Right lung (tissue), 5 donors: ENCODE measurements around the gene DENND1A. TPM values are rescaled to one million over a fixed set of nuclear protein-coding genes. Genes with fewer than 3 reads are reported as not detected.

Source experiments
- DNase-seq, 2 donors: peaks; one replicate each; pipeline ENCODE4 v3.0.0-alpha.2; 2013
- polyA plus RNA-seq, 5 donors: library from polyadenylated mRNA; unstranded; fragments of 120-200 nt; gene quantifications; one replicate each; pipeline versions ENCODE4 v1.2.1 to v1.2.3, GENCODE V29; 2013; ENCODE audit warnings: inconsistent platforms in 1 of 5, low replicate concordance in 1 of 5; ENCODE audit not compliant: insufficient read length in 5 of 5, insufficient read depth in 1 of 5

The DENND1A gene
- polyA plus RNA-seq, 5 donors = 7.2 to 9.6 (median 8.9) TPM

DNA sequence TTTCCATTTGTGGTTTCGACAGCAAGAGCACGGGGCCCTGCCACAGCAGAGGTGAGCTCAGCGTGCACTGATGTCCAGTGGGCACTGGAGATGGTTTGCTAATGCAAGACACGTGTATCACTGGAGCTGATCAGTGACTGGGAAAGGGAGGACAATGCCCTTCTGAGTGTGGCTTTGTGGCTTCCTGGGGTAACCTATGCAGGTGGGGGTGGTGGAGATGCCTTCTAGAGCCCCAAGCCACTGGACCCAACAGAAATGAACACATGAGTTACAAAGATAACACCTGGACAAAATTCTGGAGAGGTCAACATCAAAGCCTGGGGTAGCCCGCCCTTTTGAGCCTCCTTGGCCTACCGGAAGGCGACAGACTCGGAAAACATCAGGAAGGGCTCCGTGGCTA lies 312.6 kb downstream of the DENND1A start:
- DNase-seq = no peak

DNA sequence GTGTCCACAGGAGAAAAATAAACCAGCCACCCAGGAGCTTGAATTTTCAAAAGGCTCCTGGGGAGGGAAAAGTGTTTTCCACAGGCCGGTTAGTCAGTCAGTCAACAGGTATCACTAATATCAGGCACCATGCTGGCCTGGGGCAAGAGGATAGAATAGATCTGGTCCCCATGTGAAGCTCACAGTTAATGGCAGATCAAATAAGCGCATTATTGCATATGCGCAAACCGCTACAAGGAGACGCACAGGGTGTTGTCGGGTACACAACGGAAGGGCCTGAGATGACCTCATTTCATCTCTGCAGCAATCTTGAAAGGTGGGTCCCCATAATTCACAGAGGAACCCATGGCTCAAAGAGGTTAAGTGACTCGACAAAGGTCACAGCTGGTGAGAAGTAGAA lies 313.2 kb downstream of the DENND1A start:
- DNase-seq = no peak

- no peak for DNase-seq
Observed at GRCh38 chr9:123615381-123615780, 314.5 kb downstream of the DENND1A start.

DNA sequence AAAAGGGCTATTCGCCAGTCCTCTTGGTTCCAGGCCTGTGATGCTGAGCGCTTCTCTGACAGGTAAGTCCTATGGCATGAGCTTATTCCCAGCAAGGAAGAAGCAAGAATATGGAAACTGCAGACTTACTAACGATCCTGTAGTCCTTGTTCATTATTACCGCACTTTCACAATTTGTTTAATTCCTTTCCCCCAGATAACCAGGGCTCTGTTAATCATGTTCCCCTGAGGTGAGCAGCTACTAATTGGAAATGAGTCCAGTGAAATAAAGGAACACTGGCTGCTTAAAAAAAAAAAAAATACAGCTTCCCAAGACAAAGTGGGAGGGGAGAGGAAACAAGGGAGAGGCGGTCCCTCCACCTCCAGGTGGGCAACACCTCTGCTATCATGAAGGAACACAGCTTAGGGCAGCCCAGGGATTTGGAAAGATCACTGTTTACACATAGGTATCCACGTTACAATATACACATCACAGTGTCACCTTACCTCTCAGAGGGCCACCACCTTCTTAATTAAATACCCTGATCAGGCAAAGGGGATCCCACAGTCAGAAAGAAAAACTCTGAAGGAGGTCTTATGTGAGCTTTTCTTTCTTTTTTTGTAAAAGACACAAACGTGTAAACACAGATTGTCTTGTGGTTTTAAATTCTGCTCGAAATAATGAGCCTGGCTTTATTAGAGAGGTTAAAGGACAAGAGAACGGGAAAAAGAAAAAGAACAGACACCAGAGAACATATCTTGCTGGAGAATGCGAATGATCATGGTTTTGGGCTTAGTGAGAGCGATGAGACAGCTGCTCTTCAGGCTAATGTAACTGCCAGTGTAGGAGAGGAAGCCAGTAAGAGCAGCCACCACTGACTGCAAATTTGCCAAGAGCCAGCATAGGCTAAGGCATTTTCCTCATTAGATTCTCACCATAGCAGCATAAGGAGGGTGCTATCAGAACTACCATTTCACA lies 315.3 kb downstream of the DENND1A start:
- no peak for DNase-seq

DNA sequence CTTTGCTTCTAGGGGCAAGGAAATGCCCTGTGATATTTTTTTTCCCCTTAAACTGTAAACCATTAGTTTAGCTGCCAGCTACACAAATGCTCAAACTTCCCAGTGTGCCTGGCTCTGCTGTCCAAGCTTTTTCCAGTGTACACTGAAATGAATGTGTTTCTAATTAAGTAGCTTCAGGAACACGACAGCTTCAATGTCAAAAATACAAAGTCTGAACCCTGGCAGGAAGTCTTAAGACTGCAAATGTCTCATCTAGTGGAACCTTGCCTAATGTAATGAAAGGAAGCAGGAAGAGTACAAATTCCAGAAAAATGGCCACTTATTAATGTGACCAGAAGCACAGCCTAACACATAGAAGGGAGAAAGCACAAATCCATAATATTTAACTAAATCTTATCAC lies 318.7 kb downstream of the DENND1A start:
- no peak for DNase-seq

- no peak for DNase-seq
Observed at GRCh38 chr9:123609844-123610243, 320.1 kb downstream of the DENND1A start.

GRCh38 chr9:123608104-123608503 lies 321.8 kb downstream of the DENND1A start:
- no peak for DNase-seq

DNA sequence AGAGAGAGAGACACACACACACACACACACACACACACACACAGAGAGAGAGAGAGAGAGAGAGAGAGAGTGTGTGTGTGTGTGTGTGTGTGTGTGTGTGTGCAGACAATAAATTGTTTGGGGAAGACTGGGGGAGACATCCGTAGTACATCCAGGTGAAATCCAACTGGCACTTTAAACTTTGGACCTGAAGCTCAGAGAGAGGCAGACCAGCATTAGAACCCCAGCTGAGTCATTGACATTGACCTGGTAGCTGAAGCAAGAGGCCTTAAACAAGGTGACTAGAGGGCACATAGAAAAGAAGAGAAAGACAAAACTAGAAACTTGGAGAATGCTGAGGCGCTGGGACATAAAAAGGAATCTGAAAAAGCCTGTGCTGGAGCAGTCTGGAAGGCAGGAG lies 322.4 kb downstream of the DENND1A start:
- DNase-seq = no peak

DNA sequence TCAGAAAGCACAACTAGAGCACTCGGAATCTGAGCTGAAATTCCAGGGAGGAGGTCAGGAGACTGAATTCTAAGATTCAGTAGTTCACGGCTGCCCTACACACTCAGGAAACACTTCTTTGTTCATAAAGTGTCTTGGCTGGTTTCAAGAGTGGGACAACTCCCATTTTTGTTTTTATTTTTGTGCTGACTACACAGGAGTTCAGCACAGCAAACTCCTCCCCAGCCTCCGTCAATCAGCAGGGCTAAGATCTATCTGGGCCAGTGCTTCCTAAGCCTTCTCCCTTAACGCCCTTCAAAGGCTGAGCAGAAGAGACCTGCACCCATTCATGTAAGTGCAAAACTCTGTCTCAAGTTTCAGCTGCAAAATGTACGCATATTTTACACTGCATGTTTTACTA lies 323.8 kb downstream of the DENND1A start:
- no peak for DNase-seq

DNA sequence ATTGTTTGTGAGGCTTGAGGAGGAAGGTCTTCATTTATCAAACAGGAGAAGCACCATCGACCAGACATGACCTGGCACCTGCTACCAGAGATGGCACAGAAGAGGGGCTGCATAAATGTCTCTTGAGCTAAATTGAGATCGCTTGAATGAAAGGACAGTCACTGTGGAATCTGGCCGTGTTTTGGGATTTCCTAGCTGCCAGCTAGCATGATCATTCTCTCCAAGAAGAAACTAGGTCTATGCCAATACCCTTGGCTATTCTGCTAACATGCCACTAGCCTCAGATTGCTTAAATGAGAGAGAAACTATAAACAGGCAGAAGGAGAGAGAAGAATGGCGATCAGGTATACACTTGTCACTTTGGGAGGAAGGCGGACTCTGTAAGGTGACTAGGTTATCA lies 324.6 kb downstream of the DENND1A start:
- no peak for DNase-seq

DNA sequence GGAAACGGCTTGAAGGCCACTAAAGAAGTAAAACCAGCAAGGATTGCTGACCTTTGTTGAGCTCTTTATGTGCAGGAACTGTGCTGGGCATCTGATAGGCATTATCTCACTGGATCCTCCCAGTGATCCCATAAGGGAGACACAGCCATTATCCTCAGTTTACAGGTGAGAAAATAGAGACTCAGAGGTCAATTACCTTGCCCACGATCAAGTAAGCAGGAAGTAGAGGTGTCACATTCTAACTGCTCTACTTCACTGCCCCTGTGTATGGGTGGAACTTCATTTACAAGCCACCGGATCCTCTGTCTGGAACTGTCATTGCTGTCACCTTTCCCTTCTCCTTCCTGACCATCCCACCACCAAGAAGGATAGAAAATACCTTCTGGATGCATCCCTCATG lies 325.1 kb downstream of the DENND1A start:
- DNase-seq = no peak

GRCh38 chr9:123601828-123602227 lies 328.1 kb downstream of the DENND1A start:
- no peak for DNase-seq

GRCh38 chr9:123599781-123600180 lies 330.1 kb downstream of the DENND1A start:
- no peak for DNase-seq

- DNase-seq = no peak
Observed at GRCh38 chr9:123597876-123598556, 331.9 kb downstream of the DENND1A start.

DNA sequence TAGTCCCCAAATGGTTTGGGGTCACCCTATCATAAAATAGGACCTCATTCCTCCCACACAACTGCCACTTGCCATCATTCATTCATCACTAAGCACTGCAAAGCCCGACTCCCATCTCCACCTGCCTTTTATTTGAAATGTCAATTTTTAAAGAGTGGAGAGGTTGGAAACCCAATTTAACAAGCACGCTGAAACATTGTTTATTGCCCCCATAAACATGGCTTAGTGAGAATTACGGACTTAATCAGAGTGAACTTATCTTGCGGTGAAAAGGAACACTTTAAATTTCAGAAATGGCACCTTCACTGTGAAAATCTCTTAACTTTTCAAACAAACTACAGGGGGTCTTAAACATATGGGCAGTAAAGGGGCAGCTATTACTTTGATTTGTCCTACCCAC lies 332.9 kb downstream of the DENND1A start:
- no peak for DNase-seq

DNA sequence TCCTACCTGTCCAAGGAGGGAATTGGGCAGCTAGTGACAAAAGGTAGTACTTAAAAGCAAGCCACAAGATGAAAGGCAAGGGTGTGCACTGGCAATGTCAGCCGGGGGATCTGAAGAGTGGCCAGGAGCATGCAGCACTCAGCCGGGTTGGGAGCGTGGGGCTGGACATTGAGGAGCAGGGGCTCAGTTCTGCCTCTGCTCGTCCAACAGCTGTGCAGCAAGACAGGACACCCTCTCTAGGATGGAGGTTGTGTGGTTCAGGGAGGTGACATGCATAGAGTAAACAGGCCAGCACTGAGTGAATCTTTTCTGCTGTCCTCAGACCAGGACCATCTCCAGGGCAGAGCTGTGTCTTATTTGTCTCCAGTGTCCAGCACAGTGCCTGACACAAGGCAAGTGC lies 338.6 kb downstream of the DENND1A start:
- no peak for DNase-seq

- DNase-seq = no peak
Observed at GRCh38 chr9:123590499-123590898, 339.4 kb downstream of the DENND1A start.

GRCh38 chr9:123589361-123590239 lies 340.3 kb downstream of the DENND1A start:
- no peak for DNase-seq

- DNase-seq = peak; percentile 18 to 22
Observed at GRCh38 chr9:123586275-123586674, 343.7 kb downstream of the DENND1A start.

DNA sequence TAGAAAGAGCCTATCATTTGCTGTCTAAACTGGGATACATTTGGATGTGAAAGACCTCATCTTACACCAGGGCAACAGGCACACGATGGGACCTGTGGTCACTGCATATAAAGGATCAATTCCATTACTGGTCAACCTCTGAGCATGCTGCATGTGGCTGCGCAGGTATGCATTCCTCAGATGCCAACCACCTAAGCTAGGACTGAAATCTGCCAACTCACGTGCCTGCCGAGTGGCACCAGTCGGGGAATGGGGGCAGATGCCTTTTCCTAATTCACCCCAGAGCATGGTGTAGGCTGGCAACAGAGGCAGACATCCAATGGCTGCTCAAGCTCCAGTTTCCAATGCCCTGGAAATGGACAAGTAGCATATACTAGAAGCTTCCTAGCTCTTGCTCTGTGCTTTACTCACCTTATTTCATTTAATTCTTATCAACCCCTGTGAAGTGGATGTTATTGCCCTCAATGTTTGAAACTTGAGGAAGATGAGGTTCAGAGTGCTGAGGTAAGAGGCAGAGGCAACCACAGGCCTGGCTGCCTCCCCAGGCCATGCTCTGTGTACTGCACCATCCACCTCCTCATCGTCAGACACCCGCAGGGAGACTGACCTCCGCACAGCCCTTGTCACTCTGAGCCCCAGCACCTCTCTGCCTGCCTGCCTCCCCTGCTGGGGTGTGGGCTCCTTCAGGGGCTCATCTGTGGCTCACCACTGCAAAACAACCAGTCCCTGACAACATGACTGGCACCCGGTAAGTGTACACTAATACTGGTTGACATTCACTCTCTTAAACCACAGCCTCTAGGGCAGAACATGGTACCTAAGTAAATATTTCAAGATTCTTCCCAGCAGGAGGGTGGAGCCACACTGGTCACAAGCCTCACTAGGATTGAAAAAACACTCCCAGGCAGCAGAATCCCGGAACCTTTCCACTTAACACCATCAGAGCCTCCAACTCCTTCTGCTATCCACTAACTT lies 345.4 kb downstream of the DENND1A start:
- DNase-seq = no peak

DNA sequence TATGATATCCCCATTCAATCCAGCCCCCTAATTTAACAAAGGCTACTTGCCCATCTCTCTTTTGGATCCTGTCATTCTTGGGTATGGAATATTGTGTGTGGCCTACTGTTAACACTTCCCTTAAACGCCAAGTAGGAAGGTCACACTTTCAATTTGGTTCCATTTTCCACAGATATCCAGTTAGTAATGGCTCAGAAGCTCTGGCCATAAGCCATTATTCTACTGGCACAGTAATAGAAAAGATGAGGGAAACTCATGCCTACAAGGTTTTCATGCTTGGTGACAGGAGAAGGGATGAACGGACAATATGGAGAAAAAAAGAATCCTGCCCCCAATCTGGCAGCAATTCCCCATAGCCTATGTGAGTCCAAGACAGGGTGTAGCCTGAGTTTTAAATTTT lies 346.3 kb downstream of the DENND1A start:
- DNase-seq = no peak
